ENCODE measurements around the gene ICE1. TPM values are rescaled to one million over a fixed set of nuclear protein-coding genes. Genes with fewer than 3 reads are reported as not detected.

The ICE1 gene
- total and polyA plus RNA-seq, 4 donors, result 4.1 to 18.8 (median 9.5) TPM

- no peak for DNase-seq (ENCODE audit: low spot score)
- H3K27me3 ChIP-seq (ENCODE audit: control insufficient read depth in 4 of 4, insufficient read depth in 4 of 4, low read length in 3 of 4), result no peaks in the 10 kb centered on the region
- TF ChIP-seq MAX (IDR thresholded peaks at IDR 0.05) (no peak), FOXA1 (IDR thresholded peaks at IDR 0.05) (no peak), FOXA2 (IDR thresholded peaks at IDR 0.05) (no peak), ATF3 (IDR thresholded peaks at IDR 0.05) (no peak)
- no peak overlapping the region for H3K9ac ChIP-seq (ENCODE audit: low read depth in 1 of 2, low read length in 2 of 2)
- 89% methylated on average over 4 of the region's 4 CpGs for WGBS
- no peak overlapping the region for H3K4me3 ChIP-seq (ENCODE audit: low read depth in 1 of 3, low read length in 3 of 3)
- no peak overlapping the region for H3K27ac ChIP-seq (ENCODE audit: low read depth in 1 of 2, low read length in 2 of 2)
- H3K36me3 ChIP-seq (ENCODE audit: control insufficient read depth in 4 of 4, insufficient read depth in 3 of 4, low read depth in 1 of 4, low read length in 3 of 4), result peaks cover 1 to 74% (median 49%) of the 10 kb centered on the region in 4 donors
- H3K9me3 ChIP-seq (ENCODE audit: control insufficient read depth in 4 of 4, low read length in 3 of 4), result no peaks in the 10 kb centered on the region
- H3K4me1 ChIP-seq (ENCODE audit: control insufficient read depth in 4 of 4, insufficient read depth in 4 of 4, low read length in 3 of 4), result no peaks in the 10 kb centered on the region
Observed at GRCh38 chr5:5460311-5460710, 37.8 kb downstream of the ICE1 start.

- no peak for TF ChIP-seq GABPA (IDR thresholded peaks at IDR 0.05 in 1 of 2, conservative IDR thresholded peaks at IDR 0.05 in 1 of 2)
- no peak for TF ChIP-seq FOXA1 (IDR thresholded peaks at IDR 0.05)
- no peak for TF ChIP-seq REST (IDR thresholded peaks at IDR 0.05)
- no peak for TF ChIP-seq YY1 (IDR thresholded peaks at IDR 0.05)
- TF ChIP-seq CTCF (IDR thresholded peaks at IDR 0.05; ENCODE audit: low read depth, low read length, missing input control), result no peak
- no peak for TF ChIP-seq HNF4A (conservative IDR thresholded peaks at IDR 0.05)
- TF ChIP-seq RXRA (IDR thresholded peaks at IDR 0.05), result no peak
- TF ChIP-seq JUND (IDR thresholded peaks at IDR 0.05), result no peak
- TF ChIP-seq RAD21 (IDR thresholded peaks at IDR 0.05), result no peak
- no peak for TF ChIP-seq TAF1 (conservative IDR thresholded peaks at IDR 0.05)
- no peak for TF ChIP-seq EGR1 (IDR thresholded peaks at IDR 0.05; ENCODE audit: low read depth in 2 of 2)
- no peak for TF ChIP-seq ZBTB33 (IDR thresholded peaks at IDR 0.05)
- Histone ChIP-seq H3K9me3 (ENCODE audit: control insufficient read depth in 4 of 4, low read length in 3 of 4) (no peaks in the 10 kb centered on the region), H3K27ac (ENCODE audit: low read depth in 1 of 2, low read length in 2 of 2) (no peak overlapping the region), H3K27me3 (ENCODE audit: control insufficient read depth in 4 of 4, insufficient read depth in 4 of 4, low read length in 3 of 4) (no peaks in the 10 kb centered on the region), H3K36me3 (ENCODE audit: control insufficient read depth in 4 of 4, insufficient read depth in 3 of 4, low read depth in 1 of 4, low read length in 3 of 4) (peaks cover 1 to 73% (median 51%) of the 10 kb centered on the region in 4 donors), H3K4me3 (ENCODE audit: low read depth in 1 of 3, low read length in 3 of 3) (no peak overlapping the region), H3K4me1 (ENCODE audit: control insufficient read depth in 4 of 4, insufficient read depth in 4 of 4, low read length in 3 of 4) (no peaks in the 10 kb centered on the region), H3K9ac (ENCODE audit: low read depth in 1 of 2, low read length in 2 of 2) (no peak overlapping the region)
- no peak for DNase-seq (ENCODE audit: low spot score)
- WGBS, result 97% methylated on average over 4 of the region's 4 CpGs
Observed at GRCh38 chr5:5461012-5461411, 38.5 kb downstream of the ICE1 start.
